HepG2 (cell line): ENCODE data around the gene LRRC28. TPM values are rescaled to one million over a fixed set of nuclear protein-coding genes. Genes with fewer than 3 reads are reported as not detected.

Experiments used
- ETS1 ChIP-seq: sonication (generic); formaldehyde crosslinking; IDR thresholded peaks from 2 replicates; pipeline ENCODE4 v1.4.0; 2020; ENCODE audit warnings: missing genetic modification reagents
- FLYWCH1 ChIP-seq: sonication (generic); formaldehyde crosslinking; IDR thresholded peaks from 2 replicates; pipeline ENCODE4 v1.8.1; 2023; ENCODE audit warnings: mild to moderate bottlenecking, missing genetic modification reagents
- KDM6A ChIP-seq: IDR thresholded peaks from 2 replicates; pipeline ENCODE4 v1.6.1; 2016; ENCODE audit warnings: low read depth
- KLF12 ChIP-seq: sonication (generic); formaldehyde crosslinking; IDR thresholded peaks from 2 replicates; pipeline ENCODE4 v1.4.0; 2020; ENCODE audit warnings: missing genetic modification reagents, borderline replicate concordance
- KLF9 ChIP-seq: IDR thresholded peaks from 2 replicates; pipeline ENCODE4 v1.6.1; 2016; ENCODE audit warnings: low read depth
- RAD21 ChIP-seq: fragments of 450-650 bp; formaldehyde crosslinking; IDR thresholded peaks from 2 replicates; pipeline ENCODE4 v1.5.0; 2020; ENCODE audit warnings: mild to moderate bottlenecking
- RFX5 ChIP-seq: IDR thresholded peaks from 2 replicates; pipeline ENCODE4 v1.6.1; 2011; ENCODE audit warnings: low read depth, low read length, improper control_type of control experiment
- ZNF253 ChIP-seq: sonication (generic); formaldehyde crosslinking; IDR thresholded peaks from 2 replicates; pipeline ENCODE4 v1.8.0; 2022; ENCODE audit warnings: mild to moderate bottlenecking, missing genetic modification reagents, borderline replicate concordance
- ZNF549 ChIP-seq: sonication (generic); formaldehyde crosslinking; IDR thresholded peaks from 2 replicates; pipeline ENCODE4 v1.5.0; 2020; ENCODE audit warnings: missing genetic modification reagents
- ZNF615 ChIP-seq: sonication (generic); formaldehyde crosslinking; IDR thresholded peaks from 2 replicates; pipeline ENCODE4 v1.5.0; 2020; ENCODE audit warnings: mild to moderate bottlenecking, missing genetic modification reagents, borderline replicate concordance
- ZNF800 ChIP-seq: sonication (generic); formaldehyde crosslinking; IDR thresholded peaks from 2 replicates; pipeline ENCODE4 v1.4.0; 2020; ENCODE audit warnings: missing genetic modification reagents
- polyA plus RNA-seq, 8 experiments: library from polyadenylated mRNA; depleted of rRNA in 3 of 8; stranded (reverse) in 7 of 8; unstranded in 1 of 8; fragments of >200 nt; fragmentation: Illumina TruSeq in 4 of 8; extraction: Trizol in 4 of 8; gene quantifications; 2 replicates each; pipeline versions ENCODE4 v1.2.1 to v1.2.3, GENCODE V29; 2011 to 2016; ENCODE audit warnings: low read depth in 4 of 8, missing spikeins in 1 of 8, mixed read lengths in 1 of 8; ENCODE audit not compliant: insufficient read depth in 1 of 8
- total RNA-seq, 5 experiments: library from RNA; depleted of rRNA; stranded (reverse); fragments of >200 nt; fragmentation: Illumina TruSeq; extraction: Trizol; gene quantifications; 2 replicates each; pipeline ENCODE4 v1.2.3, GENCODE V29; 2016; ENCODE audit warnings: low read depth in 1 of 5

The LRRC28 gene
- total and polyA plus RNA-seq, 2 of the 13 experiments (the other 11 are each of a cell fraction or from before 2014, with no cell fraction given) = 17.5 to 21.3 TPM

- TF ChIP-seq RAD21 (CRISPR knock-in tag) (no peak), ZNF800 (CRISPR knock-in tag) (no peak), KLF9 (CRISPR knock-in tag) (no peak), ZNF253 (CRISPR knock-in tag) (no peak), ETS1 (CRISPR knock-in tag) (no peak), KLF12 (no peak), ZNF615 (CRISPR knock-in tag) (no peak), KDM6A (CRISPR knock-in tag) (peak; percentile 51; the same call in 1 of the 2 replicates), ZNF549 (no peak), RFX5 (no peak), FLYWCH1 (CRISPR knock-in tag) (no peak)
These were observed 75.0 kb downstream of the LRRC28 start (continued) for GRCh38 chr15:99326235-99326634.
